Osteocyte (in vitro differentiated cells): Measurements from ENCODE around the gene MEIS2. TPM values are rescaled to one million over a fixed set of nuclear protein-coding genes. Genes with fewer than 3 reads are reported as not detected.

Experiments
- DNase-seq: peaks from one replicate; pipeline ENCODE4 v3.0.0; 2021; ENCODE audit warnings: mixed read lengths; ENCODE audit not compliant: unreplicated experiment; ENCODE audit errors: extremely low spot score
- H3K27ac Mint-ChIP-seq: one replicate; pipeline ENCODE4 v1.8.0; 2021; ENCODE audit warnings: mild to moderate bottlenecking, mixed read lengths; ENCODE audit not compliant: unreplicated experiment
- H3K27me3 Mint-ChIP-seq: one replicate; pipeline ENCODE4 v1.8.0; 2021; ENCODE audit warnings: mixed read lengths; ENCODE audit not compliant: unreplicated experiment
- H3K36me3 Mint-ChIP-seq: one replicate; pipeline ENCODE4 v1.8.0; 2021; ENCODE audit warnings: mixed read lengths; ENCODE audit not compliant: unreplicated experiment
- H3K4me1 Mint-ChIP-seq: one replicate; pipeline ENCODE4 v1.8.0; 2021; ENCODE audit warnings: mixed read lengths; ENCODE audit not compliant: unreplicated experiment
- H3K4me3 Mint-ChIP-seq: one replicate; pipeline ENCODE4 v1.8.0; 2021; ENCODE audit warnings: mild to moderate bottlenecking, moderate library complexity, mixed read lengths; ENCODE audit not compliant: unreplicated experiment
- H3K9me3 Mint-ChIP-seq: one replicate; pipeline ENCODE4 v1.8.0; 2021; ENCODE audit warnings: mixed read lengths; ENCODE audit not compliant: unreplicated experiment
- CTCF ChIP-seq: fragments of 200-600 bp; sonication (generic); IDR thresholded peaks from 2 replicates; pipeline ENCODE4 v1.5.0; 2021; ENCODE audit warnings: antibody characterized with exemption, mild to moderate bottlenecking, moderate library complexity
- total RNA-seq: library from RNA; stranded (reverse); gene quantifications from 2 replicates; pipeline ENCODE4 v1.2.1, GENCODE V29; 2021

The MEIS2 gene
- total RNA-seq, 1 donor from 2014 or later: 79.9 TPM

GRCh38 chr15:37078566-37078965, 21.8 kb downstream of the MEIS2 start:
- no peak for DNase-seq
- Mint-ChIP-seq H3K27ac (no peak overlapping the region), H3K4me1 (peaks cover 50% of the 10 kb centered on the region), H3K27me3 (no peaks in the 10 kb centered on the region), H3K36me3 (peaks cover 57% of the 10 kb centered on the region), H3K4me3 (no peak overlapping the region), H3K9me3 (no peaks in the 10 kb centered on the region)
- no peak for TF ChIP-seq CTCF

GRCh38 chr15:37077623-37078351, 22.6 kb downstream of the MEIS2 start:
- Mint-ChIP-seq H3K27ac (peak overlapping the region; percentile 4), H3K4me3 (no peak overlapping the region), H3K4me1 (peaks cover 50% of the 10 kb centered on the region), H3K9me3 (no peaks in the 10 kb centered on the region), H3K27me3 (no peaks in the 10 kb centered on the region), H3K36me3 (peaks cover 52% of the 10 kb centered on the region)
- DNase-seq: no peak
- no peak for TF ChIP-seq CTCF

- Mint-ChIP-seq H3K27me3 (no peaks in the 10 kb centered on the region), H3K4me3 (no peak overlapping the region), H3K9me3 (no peaks in the 10 kb centered on the region), H3K36me3 (peaks cover 45% of the 10 kb centered on the region), H3K27ac (peak overlapping the region; percentile 27), H3K4me1 (peaks cover 45% of the 10 kb centered on the region)
- no peak for TF ChIP-seq CTCF
- DNase-seq: no peak
Observed at GRCh38 chr15:37076543-37076942, 23.8 kb downstream of the MEIS2 start.

GRCh38 chr15:37075777-37076176, 24.6 kb downstream of the MEIS2 start:
- Mint-ChIP-seq H3K27ac (no peak overlapping the region), H3K36me3 (peaks cover 47% of the 10 kb centered on the region), H3K27me3 (no peaks in the 10 kb centered on the region), H3K4me1 (peaks cover 46% of the 10 kb centered on the region), H3K4me3 (no peak overlapping the region), H3K9me3 (no peaks in the 10 kb centered on the region)
- no peak for DNase-seq
- TF ChIP-seq CTCF: no peak

- Mint-ChIP-seq H3K36me3 (peaks cover 58% of the 10 kb centered on the region), H3K4me3 (no peak overlapping the region), H3K9me3 (no peaks in the 10 kb centered on the region), H3K27me3 (no peaks in the 10 kb centered on the region), H3K4me1 (peaks cover 19% of the 10 kb centered on the region), H3K27ac (no peak overlapping the region)
- TF ChIP-seq CTCF: no peak
- no peak for DNase-seq
Observed at GRCh38 chr15:37072181-37072580, 28.2 kb downstream of the MEIS2 start.
